Right lobe of liver (tissue), 4 donors: ENCODE results near the gene CALD1.

ENCODE experiments used
- POLR2A ChIP-seq: fragments of 450-650 bp; IDR thresholded peaks from one replicate; pipeline ENCODE4 v1.6.1; 2017; ENCODE audit warnings: antibody characterized with exemption, mild to moderate bottlenecking
- TF ChIP-seq, protein P1 (sequence below), 4 donors: fragments of 200-600 bp in 3 of 4; fragments of 450-650 bp in 1 of 4; IDR thresholded peaks; one replicate each; pipeline versions ENCODE4 v1.5.1 to v1.8.0; 2016 to 2022; ENCODE audit warnings: antibody characterized with exemption in 4 of 4, mild to moderate bottlenecking in 2 of 4
- donor health status: DM: no; HTN: no; CAD: no.
- donor health status: DM: no; HTN: no; CAD: no.
- donor health status: DM: no; HTN: yes; CAD: no.

DNA sequence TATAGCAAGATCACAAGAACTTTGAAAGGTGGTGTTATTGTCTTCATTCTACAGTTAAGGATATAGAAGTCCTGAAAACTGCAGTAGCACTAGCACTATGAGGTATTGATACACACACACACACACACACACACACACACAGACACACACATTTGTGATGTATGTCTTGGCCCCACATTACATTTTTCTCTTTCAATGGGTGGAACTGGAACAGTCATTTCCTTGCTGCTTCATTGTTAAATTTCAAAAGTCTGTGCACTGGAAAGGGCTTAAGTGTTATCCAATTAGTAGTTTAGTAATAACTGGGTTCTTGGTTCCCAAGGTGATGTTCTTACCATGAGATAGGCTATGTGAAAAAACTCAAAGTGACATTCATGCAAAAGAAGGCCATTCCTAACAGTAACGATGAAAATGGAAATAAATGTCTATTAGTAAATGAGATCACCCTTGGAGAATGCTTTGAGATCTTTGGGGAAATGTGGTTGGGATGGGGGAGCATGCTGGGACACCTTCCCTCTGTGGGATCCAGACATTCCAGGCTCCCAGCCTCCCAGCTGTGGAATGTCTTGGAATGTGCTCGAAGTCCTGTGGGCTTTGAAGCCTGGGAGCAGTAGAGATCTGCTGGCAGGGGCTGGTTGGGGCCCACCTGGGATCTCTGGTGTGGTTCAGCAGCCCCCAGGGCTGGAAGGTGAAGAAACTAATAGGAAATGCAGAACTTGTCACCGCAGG lies 37.4 kb upstream of the CALD1 start:
- TF ChIP-seq, protein P1, sequence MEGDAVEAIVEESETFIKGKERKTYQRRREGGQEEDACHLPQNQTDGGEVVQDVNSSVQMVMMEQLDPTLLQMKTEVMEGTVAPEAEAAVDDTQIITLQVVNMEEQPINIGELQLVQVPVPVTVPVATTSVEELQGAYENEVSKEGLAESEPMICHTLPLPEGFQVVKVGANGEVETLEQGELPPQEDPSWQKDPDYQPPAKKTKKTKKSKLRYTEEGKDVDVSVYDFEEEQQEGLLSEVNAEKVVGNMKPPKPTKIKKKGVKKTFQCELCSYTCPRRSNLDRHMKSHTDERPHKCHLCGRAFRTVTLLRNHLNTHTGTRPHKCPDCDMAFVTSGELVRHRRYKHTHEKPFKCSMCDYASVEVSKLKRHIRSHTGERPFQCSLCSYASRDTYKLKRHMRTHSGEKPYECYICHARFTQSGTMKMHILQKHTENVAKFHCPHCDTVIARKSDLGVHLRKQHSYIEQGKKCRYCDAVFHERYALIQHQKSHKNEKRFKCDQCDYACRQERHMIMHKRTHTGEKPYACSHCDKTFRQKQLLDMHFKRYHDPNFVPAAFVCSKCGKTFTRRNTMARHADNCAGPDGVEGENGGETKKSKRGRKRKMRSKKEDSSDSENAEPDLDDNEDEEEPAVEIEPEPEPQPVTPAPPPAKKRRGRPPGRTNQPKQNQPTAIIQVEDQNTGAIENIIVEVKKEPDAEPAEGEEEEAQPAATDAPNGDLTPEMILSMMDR (IDR thresholded peaks at IDR 0.05), result no peak
- no peak for TF ChIP-seq POLR2A
